HG03280 (cell line): Measurements from ENCODE around the gene ACACB.

Source experiments
- ATAC-seq: cut with Tn5 transposase; IDR thresholded peaks from one replicate; pipeline ENCODE4 v1.9.1; 2021; ENCODE audit warnings: mild to moderate bottlenecking, moderate library complexity; ENCODE audit not compliant: unreplicated experiment

Gene ACACB

DNA sequence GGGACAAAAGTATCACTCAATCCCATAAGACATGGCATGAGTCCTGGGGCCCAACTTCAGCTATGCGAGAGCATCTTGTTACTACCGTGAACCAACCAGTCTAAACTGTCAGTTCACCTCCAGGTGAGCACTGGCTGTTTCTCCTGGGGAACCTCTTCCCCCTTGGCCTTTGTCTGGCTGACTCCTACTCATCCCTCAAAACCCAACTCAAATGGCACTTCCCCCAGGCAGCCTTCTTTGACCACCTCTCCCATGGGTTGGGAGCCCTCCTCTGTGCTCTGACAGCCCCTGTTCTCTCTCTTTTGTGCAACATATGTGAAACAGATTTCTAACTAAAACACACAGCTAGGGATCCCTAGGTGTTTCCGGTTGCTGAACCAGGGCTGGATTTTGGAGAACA, 155.0 kb downstream of the ACACB start:
- no peak for ATAC-seq

DNA sequence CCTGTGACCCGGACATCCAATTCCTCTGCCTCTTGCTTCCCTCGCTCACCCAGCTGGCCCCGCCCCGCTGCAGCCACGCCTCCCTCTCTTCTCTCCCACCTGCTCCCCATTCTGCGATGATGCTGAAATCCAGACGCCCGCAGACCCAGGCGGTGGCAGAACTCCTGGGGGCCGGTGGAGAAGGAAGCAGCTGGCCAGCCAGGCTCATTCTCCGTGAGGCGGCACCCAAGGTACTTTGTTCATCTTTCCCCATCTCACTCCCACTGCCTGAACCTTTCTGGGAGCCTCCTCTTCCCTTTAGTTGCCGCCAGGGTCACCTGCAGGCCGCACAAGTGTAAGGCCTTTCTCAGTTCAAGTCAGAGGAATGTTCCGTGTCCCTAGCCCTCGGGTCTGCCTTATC, 157.0 kb downstream of the ACACB start:
- no peak for ATAC-seq

GRCh38 chr12:109274381-109274780, 158.0 kb downstream of the ACACB start:
- ATAC-seq: no peak

- ATAC-seq: no peak
Observed at GRCh38 chr12:109275173-109275572, 158.8 kb downstream of the ACACB start.

DNA sequence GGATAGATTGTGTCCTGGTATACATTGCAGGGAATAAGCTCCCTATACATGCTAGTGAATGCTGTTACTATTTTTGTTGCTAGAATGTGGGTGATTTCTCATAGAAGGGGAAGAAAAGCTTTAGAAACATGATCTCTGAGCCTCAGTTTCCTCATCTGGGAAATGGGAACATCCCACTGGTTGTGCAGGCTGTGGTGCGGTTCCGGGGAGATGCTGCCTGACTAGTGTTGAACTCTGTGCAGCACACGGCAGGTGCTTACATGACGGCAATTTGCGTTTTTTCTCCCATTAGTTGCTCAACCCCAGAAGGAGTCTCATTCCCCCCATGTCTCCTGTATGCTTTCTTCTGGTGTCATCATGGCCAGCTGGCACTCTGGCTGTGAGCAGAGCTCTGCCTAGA, 159.8 kb downstream of the ACACB start:
- ATAC-seq: no peak

- no peak for ATAC-seq
Observed at GRCh38 chr12:109277255-109277898, 161.0 kb downstream of the ACACB start.

DNA sequence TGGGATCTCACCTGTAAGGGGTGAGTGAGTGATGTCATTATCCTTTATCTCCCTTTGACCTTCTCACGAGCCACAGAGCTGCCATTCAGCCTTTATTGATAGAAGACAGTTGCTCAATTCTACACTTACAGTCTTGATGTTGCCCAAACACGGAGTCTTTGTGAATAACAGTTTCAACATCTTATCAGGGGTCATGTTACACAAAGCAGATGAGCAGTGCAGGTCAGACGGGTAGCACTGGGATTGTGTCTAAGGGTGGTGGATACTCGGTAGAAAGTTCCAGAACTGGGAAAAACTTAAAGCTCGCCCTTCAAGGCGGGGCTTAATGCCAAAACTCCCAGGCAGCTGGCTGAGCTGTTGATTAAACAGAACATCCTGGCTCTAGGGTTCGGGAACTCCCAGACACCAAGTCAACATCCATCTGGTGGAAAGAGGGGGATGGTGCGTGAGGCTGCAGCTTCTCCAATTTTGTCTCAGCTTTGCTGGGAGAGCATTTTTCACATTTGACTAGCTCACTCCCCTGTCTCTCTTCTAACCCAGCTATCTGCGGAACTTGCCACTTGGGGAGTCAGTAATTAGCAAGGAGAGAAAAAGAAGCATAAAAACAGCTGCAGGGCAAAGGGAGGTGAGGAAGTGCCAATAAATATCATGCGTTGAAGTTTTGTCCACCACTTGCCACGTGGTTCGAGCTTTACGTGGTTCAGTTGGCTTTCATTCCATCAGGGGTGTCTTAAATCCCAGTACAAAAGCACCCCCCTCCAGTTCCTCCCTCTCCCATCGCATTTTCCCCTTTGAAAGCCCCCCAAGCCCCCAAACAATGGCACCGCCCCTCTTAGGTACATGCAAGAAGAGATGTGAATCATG, 161.7 kb downstream of the ACACB start:
- no peak for ATAC-seq

GRCh38 chr12:109278912-109279311, 162.5 kb downstream of the ACACB start:
- ATAC-seq: no peak

DNA sequence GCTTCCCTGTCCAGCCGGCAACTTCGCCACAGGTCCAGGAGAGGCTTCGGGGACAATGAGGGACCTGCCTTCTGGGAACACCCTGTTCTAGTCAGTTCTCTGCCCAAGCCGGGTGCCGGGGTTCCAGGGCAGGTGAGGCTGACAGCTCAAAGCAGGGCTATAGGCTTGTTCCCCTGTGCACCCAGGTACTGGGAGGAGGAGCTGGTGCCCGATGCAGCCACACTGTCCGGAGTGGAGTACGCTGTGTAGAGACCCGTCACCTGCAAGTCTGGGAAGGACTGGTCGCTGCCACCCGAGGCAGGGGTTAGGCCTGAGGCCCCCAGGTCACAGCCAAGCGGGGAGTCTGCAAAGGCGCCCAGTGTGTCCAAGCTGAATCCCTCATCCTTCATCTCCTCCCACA, 163.1 kb downstream of the ACACB start:
- no peak for ATAC-seq

DNA sequence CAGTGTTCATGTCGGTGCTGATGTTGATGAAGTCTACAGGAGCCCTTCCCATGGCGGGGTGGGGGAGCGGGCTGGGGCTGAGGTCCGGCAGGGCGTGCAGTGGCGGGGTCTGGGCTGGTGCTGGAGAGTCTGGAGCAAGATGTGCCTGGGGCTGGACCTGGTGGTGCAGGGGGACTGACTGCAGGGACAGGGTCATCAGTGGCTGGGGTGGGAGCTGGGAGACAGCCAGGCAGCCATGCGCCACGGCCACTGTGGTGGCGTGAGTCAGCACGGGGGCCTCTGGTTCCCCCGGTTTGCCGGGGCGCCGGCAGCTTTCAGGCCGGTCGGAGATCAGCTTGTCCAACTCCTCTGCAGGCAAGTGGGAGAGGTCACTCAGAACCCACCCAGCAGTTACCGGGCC, 165.1 kb downstream of the ACACB start:
- ATAC-seq: no peak

GRCh38 chr12:109284392-109284791, 168.0 kb downstream of the ACACB start:
- no peak for ATAC-seq

- no peak for ATAC-seq
Observed at GRCh38 chr12:109286252-109286651, 169.9 kb downstream of the ACACB start.

GRCh38 chr12:109286652-109287051, 170.3 kb downstream of the ACACB start:
- no peak for ATAC-seq

GRCh38 chr12:109287181-109287580, 170.8 kb downstream of the ACACB start:
- ATAC-seq: no peak

DNA sequence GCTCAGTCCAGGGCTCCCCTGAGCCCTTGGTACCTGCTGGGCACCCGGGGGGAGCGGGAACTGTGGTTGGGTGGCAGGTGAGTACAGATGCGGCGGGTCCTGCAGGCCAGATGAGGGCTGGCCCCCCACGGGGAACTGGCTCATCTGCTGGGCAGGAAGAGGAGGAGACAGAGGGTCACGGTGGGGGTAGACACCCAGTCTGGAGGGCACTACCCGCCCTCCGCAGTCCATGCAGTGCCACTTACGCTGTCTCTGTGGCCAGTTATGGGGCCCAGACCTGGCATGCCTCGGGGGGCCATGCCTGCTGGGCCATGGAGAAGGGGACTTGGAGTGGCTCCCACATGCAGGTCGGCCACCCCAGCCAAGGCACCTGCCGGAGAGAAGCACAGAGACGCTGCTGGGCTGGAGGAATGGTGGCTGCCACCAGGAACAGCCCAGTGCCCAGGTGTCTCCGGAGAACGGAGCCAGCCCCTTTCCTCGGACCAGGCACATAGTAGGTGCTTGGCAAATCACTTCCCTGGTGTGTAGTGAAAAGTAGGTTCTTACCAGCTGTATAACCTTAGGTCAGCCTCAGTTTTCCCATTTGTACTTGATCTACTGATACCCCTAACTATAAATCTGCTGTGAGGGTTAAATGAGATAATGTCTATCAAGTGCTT, 171.6 kb downstream of the ACACB start:
- ATAC-seq: no peak

DNA sequence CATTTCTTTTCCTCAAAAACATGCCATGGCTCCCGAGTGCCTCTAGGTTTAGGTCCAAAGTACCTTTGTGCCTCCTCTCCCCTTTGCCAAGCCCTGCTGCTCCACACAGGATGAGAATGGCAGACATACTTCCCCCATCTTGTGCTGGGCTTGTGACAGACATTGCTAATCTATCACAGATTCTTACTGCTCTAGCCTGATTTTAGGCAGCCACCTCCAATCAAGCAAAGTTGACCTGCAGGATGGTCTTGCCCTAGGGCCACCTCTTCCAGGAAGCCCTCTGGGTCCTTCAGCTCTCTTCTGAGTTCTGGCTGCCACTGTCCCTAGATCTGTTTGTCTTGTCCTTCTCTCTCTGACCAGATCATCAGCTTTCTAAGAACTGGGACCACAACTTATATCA, 172.2 kb downstream of the ACACB start:
- ATAC-seq: no peak

GRCh38 chr12:109289004-109289403, 172.6 kb downstream of the ACACB start:
- no peak for ATAC-seq

- no peak for ATAC-seq
Observed at GRCh38 chr12:109289551-109289950, 173.2 kb downstream of the ACACB start.

DNA sequence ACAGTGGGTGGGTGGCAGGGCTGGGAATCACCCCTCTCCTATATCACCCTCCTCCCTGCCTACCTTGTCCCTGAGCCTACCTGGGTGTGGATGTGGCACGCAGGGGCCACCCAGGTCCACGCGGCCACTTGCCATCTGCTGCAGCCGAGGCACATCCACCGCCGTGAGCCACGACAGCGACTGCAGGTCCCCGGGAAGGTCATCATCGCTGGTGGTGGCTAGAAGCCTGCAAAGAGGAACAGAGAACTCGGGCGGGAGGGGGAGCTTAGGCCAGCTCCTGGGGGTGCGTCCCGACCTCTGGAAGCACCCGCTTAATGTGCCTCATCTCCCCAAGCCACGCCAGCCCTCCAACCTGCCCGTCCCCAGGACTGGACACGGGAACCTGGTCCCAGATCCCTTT, 173.7 kb downstream of the ACACB start:
- ATAC-seq: no peak

GRCh38 chr12:109291117-109291516, 174.7 kb downstream of the ACACB start:
- ATAC-seq: no peak

DNA sequence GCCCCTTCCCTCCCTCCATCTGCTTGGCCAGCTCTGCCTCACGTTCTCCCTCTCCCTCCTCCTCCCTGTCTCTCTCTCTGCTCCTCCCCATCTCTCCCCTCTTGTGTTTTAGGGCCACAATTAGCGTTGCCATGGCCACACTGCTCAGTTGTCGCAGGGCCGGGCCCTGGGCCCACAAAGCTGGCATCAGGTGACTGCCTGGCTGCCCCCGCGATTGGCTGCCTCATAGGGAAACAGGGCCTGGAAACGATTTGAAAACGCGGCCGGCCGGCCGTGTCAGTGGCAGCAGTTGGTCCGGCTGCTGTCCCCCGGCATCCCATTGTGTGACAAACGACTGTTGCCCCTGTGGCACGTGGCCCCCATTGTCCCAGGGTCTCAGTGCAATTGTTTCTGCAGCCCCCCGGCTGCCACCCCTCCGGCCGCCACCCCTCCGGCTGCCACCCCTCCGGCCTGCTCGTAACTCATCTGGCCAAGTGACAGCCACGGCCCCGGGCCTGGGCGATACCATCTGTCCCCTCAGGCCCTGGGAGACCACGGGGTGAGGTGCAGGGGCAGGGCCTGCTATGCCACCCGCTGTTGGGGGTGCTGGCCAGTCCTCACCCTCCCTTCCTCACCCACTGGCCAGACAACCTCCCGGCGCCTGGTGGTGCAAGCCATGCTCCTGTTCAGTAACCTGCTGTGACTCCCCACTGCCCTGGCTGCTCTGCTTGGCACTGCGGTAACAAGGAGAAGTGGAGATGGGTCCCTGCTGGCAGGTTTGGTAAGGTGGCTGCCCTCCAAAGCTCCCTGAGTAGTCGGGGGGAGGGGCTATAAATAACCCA, 175.3 kb downstream of the ACACB start:
- ATAC-seq: no peak
